Gastroesophageal sphincter (tissue), 4 donors: ENCODE results near the gene FLNC. TPM values are rescaled to one million over a fixed set of nuclear protein-coding genes. Genes with fewer than 3 reads are reported as not detected.
A peak's percentile ranks its signal among the peaks of the same experiment; 100 is the strongest.

Experiments used
- ATAC-seq: fragments of 150-250 bp; one replicate; pipeline ENCODE4 v1.9.1; 2016; ENCODE audit warnings: mild to moderate bottlenecking, moderate library complexity
- H3K27ac ChIP-seq, 4 donors: fragments of 200-600 bp; sonication (generic) in 3 of 4; 1 replicate in 3 of 4; 2 replicates in 1 of 4; pipeline ENCODE4 v1.5.1; 2016 to 2019
- H3K27me3 ChIP-seq: fragments of 200-600 bp; sonication (generic); one replicate; pipeline ENCODE4 v1.5.1; 2019
- H3K36me3 ChIP-seq, 2 donors: fragments of 200-600 bp; sonication (generic); one replicate each; pipeline ENCODE4 v1.5.1; 2019; ENCODE audit warnings: control low read depth in 1 of 2
- H3K4me1 ChIP-seq, 3 donors: fragments of 200-600 bp; sonication (generic); 1 replicate in 2 of 3; 2 replicates in 1 of 3; pipeline ENCODE4 v1.5.1; 2016 to 2019; ENCODE audit warnings: control low read depth in 2 of 3
- H3K4me3 ChIP-seq, 2 donors: fragments of 200-600 bp; sonication (generic); one replicate each; pipeline ENCODE4 v1.5.1; 2019; ENCODE audit warnings: mild to moderate bottlenecking in 1 of 2, moderate library complexity in 1 of 2
- H3K9me3 ChIP-seq, 3 donors: fragments of 200-600 bp; sonication (generic); one replicate each; pipeline ENCODE4 v1.5.1; 2017 to 2019; ENCODE audit warnings: control low read depth in 2 of 3
- CTCF ChIP-seq, 4 experiments: fragments of 200-600 bp in 2 of 4; fragments of 450-650 bp in 2 of 4; sonication (generic) in 1 of 4; IDR thresholded peaks; one replicate each; pipeline ENCODE4 v1.5.1; 2017 to 2019; ENCODE audit warnings: antibody characterized with exemption in 4 of 4, mild to moderate bottlenecking in 2 of 4, moderate library complexity in 2 of 4
- EP300 ChIP-seq: sonication (generic); formaldehyde crosslinking; IDR thresholded peaks from one replicate; pipeline ENCODE4 v1.6.1; 2017; ENCODE audit warnings: antibody characterized with exemption, mild to moderate bottlenecking
- POLR2A ChIP-seq, 2 donors: fragments of 450-650 bp; IDR thresholded peaks; one replicate each; pipeline ENCODE4 v1.6.1; 2017; ENCODE audit warnings: antibody characterized with exemption in 2 of 2, mild to moderate bottlenecking in 2 of 2, moderate library complexity in 1 of 2
- POLR2AphosphoS5 ChIP-seq: sonication (generic); formaldehyde crosslinking; IDR thresholded peaks from one replicate; pipeline ENCODE4 v1.6.1; 2017; ENCODE audit warnings: antibody characterized with exemption
- WGBS, 2 donors: methylation state at CpG; one replicate each; pipeline ENCODE4 v1.1.5; 2018; ENCODE audit warnings: low coverage in 1 of 2; 5-methylcytosine and 5-hydroxymethylcytosine counted together
- total RNA-seq, 4 donors: library from RNA; depleted of rRNA; stranded (reverse); fragments of >200 nt; gene quantifications; one replicate each; pipeline ENCODE4 v1.1.0, GENCODE V29; 2016

The FLNC gene
- total RNA-seq, 4 donors from 2014 or later = 308 to 1,162 (median 401) TPM

GRCh38 chr7:128833946-128834325 is 3.7 kb downstream of the FLNC start:
- Histone ChIP-seq H3K9me3 (no peaks in the 10 kb centered on the region), H3K27me3 (no peaks in the 10 kb centered on the region), H3K27ac (peak overlapping the region; percentile 90 to 96 (median 94)), H3K36me3 (peaks cover 0 to 44% of the 10 kb centered on the region in 2 donors), H3K4me3 (peak overlapping the region in 1 of 2 donors; percentile 72), H3K4me1 (peaks cover 3 to 84% (median 51%) of the 10 kb centered on the region in 3 donors)
- WGBS, 2 donors = no CpG with 5 or more reads among the region's 4 CpGs
- no peak for TF ChIP-seq POLR2A (IDR thresholded peaks at IDR 0.05)
- TF ChIP-seq CTCF (IDR thresholded peaks at IDR 0.05) = no peak
- no peak for TF ChIP-seq POLR2AphosphoS5
- TF ChIP-seq EP300 = no peak
- no peak for ATAC-seq

- peak overlapping the region in 3 of 4 donors; percentile 94 to 96 (median 95) for H3K27ac ChIP-seq
- no peak for TF ChIP-seq CTCF (IDR thresholded peaks at IDR 0.05)
- no peak for TF ChIP-seq EP300
- no peak for TF ChIP-seq POLR2AphosphoS5
- no peak for TF ChIP-seq POLR2A (IDR thresholded peaks at IDR 0.05)
- ATAC-seq = no peak
- H3K4me3 ChIP-seq = no peak overlapping the region
- no peaks in the 10 kb centered on the region for H3K27me3 ChIP-seq
- peaks cover 0 to 58% of the 10 kb centered on the region in 2 donors for H3K36me3 ChIP-seq
- WGBS, 2 donors = no CpG with 5 or more reads among the region's 16 CpGs
- no peaks in the 10 kb centered on the region for H3K9me3 ChIP-seq
- peaks cover 0 to 74% (median 43%) of the 10 kb centered on the region in 3 donors for H3K4me1 ChIP-seq
Measured at GRCh38 chr7:128835231-128835751, 5.1 kb downstream of the FLNC start.

- peak; percentile 31 for ATAC-seq
- TF ChIP-seq POLR2AphosphoS5 (peak; percentile 73), CTCF (IDR thresholded peaks at IDR 0.05) (no peak)
- peaks cover 0 to 70% (median 43%) of the 10 kb centered on the region in 3 donors for H3K4me1 ChIP-seq
- no peak overlapping the region for H3K4me3 ChIP-seq
- H3K27ac ChIP-seq = peak overlapping the region; percentile 35 to 96 (median 94)
- no peaks in the 10 kb centered on the region for H3K27me3 ChIP-seq
- 43% methylated on average over 1 of the region's 14 CpGs; no CpG with 5 or more reads in 1 of the 2 donors for WGBS, 2 donors
- H3K36me3 ChIP-seq = peaks cover 0 to 65% of the 10 kb centered on the region in 2 donors
- no peaks in the 10 kb centered on the region for H3K9me3 ChIP-seq
Measured at GRCh38 chr7:128835790-128836641, 5.8 kb downstream of the FLNC start.

- WGBS, 2 donors = 46 to 100% methylated on average over 1 to 5 of the region's 14 CpGs
- peaks cover 0 to 70% (median 42%) of the 10 kb centered on the region in 3 donors for H3K4me1 ChIP-seq
- peaks cover 0 to 73% of the 10 kb centered on the region in 2 donors for H3K36me3 ChIP-seq
- no peak overlapping the region for H3K4me3 ChIP-seq
- H3K27ac ChIP-seq = peak overlapping the region; percentile 35 to 96 (median 94)
- no peak for ATAC-seq
- no peaks in the 10 kb centered on the region for H3K27me3 ChIP-seq
- no peaks in the 10 kb centered on the region for H3K9me3 ChIP-seq
- TF ChIP-seq POLR2AphosphoS5 (no peak), EP300 (no peak), POLR2A (IDR thresholded peaks at IDR 0.05) (no peak), CTCF (IDR thresholded peaks at IDR 0.05) (no peak)
Measured at GRCh38 chr7:128836729-128837348, 6.6 kb downstream of the FLNC start.
